Fibroblast of skin of left quadriceps (primary cell): ENCODE data around the gene ADAMTS7.
A peak's percentile ranks its signal among the peaks of the same experiment; 100 is the strongest.
"Not testable (repeated sequence)": the region's sequence is repeated elsewhere in the genome, so short reads cannot be mapped to it uniquely, and the experiment has no call there.

Experiments
- DNase-seq, 2 experiments: peaks; one replicate each; pipeline ENCODE4 v3.0.0-alpha.2; 2013; ENCODE audit warnings: low read depth in 2 of 2

ADAMTS7 gene

GRCh38 chr15:78782402-78782801 is 28.9 kb downstream of the ADAMTS7 start:
- peak; percentile 11 to 12 for DNase-seq

GRCh38 chr15:78781381-78781780 is 29.9 kb downstream of the ADAMTS7 start:
- DNase-seq, result not testable (repeated sequence)

- DNase-seq, result not testable (repeated sequence)
Measured at GRCh38 chr15:78779975-78780374, 31.3 kb downstream of the ADAMTS7 start.

- not testable (repeated sequence) for DNase-seq
Measured at GRCh38 chr15:78779176-78779785, 32.0 kb downstream of the ADAMTS7 start.

- DNase-seq, result no peak
Measured at GRCh38 chr15:78778422-78778821, 32.8 kb downstream of the ADAMTS7 start.

- not testable (repeated sequence) for DNase-seq
Measured at GRCh38 chr15:78777953-78778345, 33.3 kb downstream of the ADAMTS7 start.

GRCh38 chr15:78777290-78777952 is 33.8 kb downstream of the ADAMTS7 start:
- DNase-seq, result not testable (repeated sequence)

GRCh38 chr15:78776046-78776925 is 35.0 kb downstream of the ADAMTS7 start:
- not testable (repeated sequence) for DNase-seq

GRCh38 chr15:78775472-78775871 is 35.8 kb downstream of the ADAMTS7 start:
- no peak for DNase-seq

- DNase-seq, result not testable (repeated sequence)
Measured at GRCh38 chr15:78774451-78774990, 36.7 kb downstream of the ADAMTS7 start.

GRCh38 chr15:78773765-78774450 is 37.4 kb downstream of the ADAMTS7 start:
- not testable (repeated sequence) for DNase-seq

- no peak for DNase-seq
Measured at GRCh38 chr15:78772738-78773137, 38.5 kb downstream of the ADAMTS7 start.

GRCh38 chr15:78771436-78772000 is 39.7 kb downstream of the ADAMTS7 start:
- not testable (repeated sequence) for DNase-seq

GRCh38 chr15:78771020-78771419 is 40.2 kb downstream of the ADAMTS7 start:
- DNase-seq, result not testable (repeated sequence)

- not testable (repeated sequence) for DNase-seq
Measured at GRCh38 chr15:78769473-78770225, 41.6 kb downstream of the ADAMTS7 start.

- no peak for DNase-seq
Measured at GRCh38 chr15:78768531-78769408, 42.5 kb downstream of the ADAMTS7 start.

- DNase-seq, result no peak
Measured at GRCh38 chr15:78768096-78768495, 43.2 kb downstream of the ADAMTS7 start.

- no peak for DNase-seq
Measured at GRCh38 chr15:78767331-78767951, 43.8 kb downstream of the ADAMTS7 start.

GRCh38 chr15:78766641-78767071 is 44.6 kb downstream of the ADAMTS7 start:
- DNase-seq, result not testable (repeated sequence)
